Duodenal mucosa (tissue), 2 donors: ENCODE data around the gene OFD1.

Experiments used
- H3K27ac ChIP-seq: one replicate; pipeline ENCODE4 v1.7.0; 2013; ENCODE audit warnings: low read depth, low read length
- H3K27me3 ChIP-seq, 2 donors: one replicate each; pipeline ENCODE4 v1.7.0; 2013; ENCODE audit warnings: low read length in 2 of 2, control low read depth in 1 of 2; ENCODE audit not compliant: insufficient read depth in 2 of 2, control insufficient read depth in 1 of 2
- H3K36me3 ChIP-seq, 2 donors: one replicate each; pipeline ENCODE4 v1.7.0; 2013; ENCODE audit warnings: low read length in 2 of 2, control low read depth in 1 of 2; ENCODE audit not compliant: insufficient read depth in 2 of 2, control insufficient read depth in 1 of 2
- H3K4me1 ChIP-seq, 2 donors: one replicate each; pipeline ENCODE4 v1.7.0; 2013; ENCODE audit warnings: low read length in 2 of 2, control low read depth in 1 of 2; ENCODE audit not compliant: insufficient read depth in 2 of 2, control insufficient read depth in 1 of 2
- H3K4me3 ChIP-seq, 2 donors: one replicate each; pipeline ENCODE4 v1.7.0; 2013; ENCODE audit warnings: low read length in 2 of 2, low read depth in 1 of 2
- H3K9ac ChIP-seq, 2 donors: one replicate each; pipeline ENCODE4 v1.7.0; 2013; ENCODE audit warnings: low read length in 2 of 2, low read depth in 1 of 2
- H3K9me3 ChIP-seq, 2 donors: one replicate each; pipeline ENCODE4 v1.7.0; 2013; ENCODE audit warnings: low read length in 2 of 2, control low read depth in 1 of 2; ENCODE audit not compliant: control insufficient read depth in 1 of 2

The OFD1 gene

GRCh38 chrX:13764765-13765164, 30.2 kb downstream of the OFD1 start:
- H3K36me3 ChIP-seq: peaks cover 8 to 43% of the 10 kb centered on the region in 2 donors

DNA sequence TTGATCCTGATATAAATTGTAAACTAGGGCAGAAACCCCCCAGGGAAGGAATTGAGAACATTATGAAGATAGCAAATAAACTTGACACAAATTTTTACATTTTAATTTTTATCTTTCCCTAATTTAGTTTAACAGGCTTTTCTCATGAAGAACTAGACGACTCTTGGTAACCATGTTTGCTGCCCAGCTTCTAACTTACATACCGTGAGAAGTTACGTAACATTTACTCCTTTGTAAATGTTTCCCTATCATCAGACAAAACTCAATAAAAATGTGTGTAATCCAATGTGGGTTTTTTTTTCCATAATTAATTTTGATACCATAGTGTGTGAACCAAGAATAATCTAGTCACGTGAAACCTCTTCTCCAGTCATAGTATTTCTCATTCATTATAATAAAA, 34.4 kb downstream of the OFD1 start:
- no peak overlapping the region for H3K4me3 ChIP-seq
- H3K4me1 ChIP-seq: no peaks in the 10 kb centered on the region
- H3K27ac ChIP-seq: no peak overlapping the region
- H3K9ac ChIP-seq: no peak overlapping the region
- H3K9me3 ChIP-seq: no peaks in the 10 kb centered on the region
- H3K36me3 ChIP-seq: peaks cover 4 to 35% of the 10 kb centered on the region in 2 donors
- no peaks in the 10 kb centered on the region for H3K27me3 ChIP-seq

More at GRCh38 chrX:13764765-13765164, 30.2 kb downstream of the OFD1 start:
- no peak overlapping the region for H3K9ac ChIP-seq
- no peak overlapping the region for H3K4me3 ChIP-seq
- no peaks in the 10 kb centered on the region for H3K27me3 ChIP-seq
- no peaks in the 10 kb centered on the region for H3K4me1 ChIP-seq
- no peaks in the 10 kb centered on the region for H3K9me3 ChIP-seq
- H3K27ac ChIP-seq: no peak overlapping the region

DNA sequence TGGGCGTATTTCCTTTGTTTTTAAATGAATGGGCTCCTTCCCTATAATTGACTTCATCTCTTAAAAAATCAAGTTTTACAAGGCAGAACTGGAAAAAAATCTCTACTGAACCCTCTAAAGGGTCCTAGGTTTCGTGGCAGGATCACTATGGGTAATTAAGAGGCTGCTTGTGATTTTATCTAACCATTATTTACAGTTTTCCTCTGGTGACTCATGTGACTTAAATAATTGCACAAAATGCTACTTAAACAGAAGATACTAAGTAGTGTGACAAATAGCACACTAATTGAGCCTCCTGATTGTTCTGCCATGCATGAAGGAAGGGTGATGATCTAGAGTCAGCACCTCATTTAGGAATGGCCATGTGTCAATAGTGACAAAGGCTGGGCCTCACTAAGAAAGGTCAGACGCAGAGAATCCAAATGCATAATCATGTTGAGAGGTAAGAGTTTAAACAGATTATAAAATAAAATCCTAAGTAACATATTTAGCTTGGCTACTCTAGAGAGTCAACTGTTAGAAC, 35.5 kb downstream of the OFD1 start:
- no peaks in the 10 kb centered on the region for H3K9me3 ChIP-seq
- H3K36me3 ChIP-seq: peaks cover 4 to 41% of the 10 kb centered on the region in 2 donors
- H3K4me1 ChIP-seq: no peaks in the 10 kb centered on the region
- H3K4me3 ChIP-seq: no peak overlapping the region
- no peak overlapping the region for H3K27ac ChIP-seq
- H3K9ac ChIP-seq: no peak overlapping the region
- H3K27me3 ChIP-seq: no peaks in the 10 kb centered on the region

- Histone ChIP-seq H3K27ac (no peak overlapping the region), H3K9ac (no peak overlapping the region), H3K27me3 (no peaks in the 10 kb centered on the region), H3K36me3 (peaks cover 6 to 33% of the 10 kb centered on the region in 2 donors), H3K9me3 (no peaks in the 10 kb centered on the region), H3K4me3 (no peak overlapping the region), H3K4me1 (no peaks in the 10 kb centered on the region)
Measured at GRCh38 chrX:13774696-13775095, 40.1 kb downstream of the OFD1 start.

- no peaks in the 10 kb centered on the region for H3K4me1 ChIP-seq
- H3K36me3 ChIP-seq: peaks cover 6 to 27% of the 10 kb centered on the region in 2 donors
- H3K4me3 ChIP-seq: no peak overlapping the region
- H3K27ac ChIP-seq: no peak overlapping the region
- no peak overlapping the region for H3K9ac ChIP-seq
- H3K27me3 ChIP-seq: no peaks in the 10 kb centered on the region
- no peaks in the 10 kb centered on the region for H3K9me3 ChIP-seq
Measured at GRCh38 chrX:13775837-13776236, 41.3 kb downstream of the OFD1 start.

DNA sequence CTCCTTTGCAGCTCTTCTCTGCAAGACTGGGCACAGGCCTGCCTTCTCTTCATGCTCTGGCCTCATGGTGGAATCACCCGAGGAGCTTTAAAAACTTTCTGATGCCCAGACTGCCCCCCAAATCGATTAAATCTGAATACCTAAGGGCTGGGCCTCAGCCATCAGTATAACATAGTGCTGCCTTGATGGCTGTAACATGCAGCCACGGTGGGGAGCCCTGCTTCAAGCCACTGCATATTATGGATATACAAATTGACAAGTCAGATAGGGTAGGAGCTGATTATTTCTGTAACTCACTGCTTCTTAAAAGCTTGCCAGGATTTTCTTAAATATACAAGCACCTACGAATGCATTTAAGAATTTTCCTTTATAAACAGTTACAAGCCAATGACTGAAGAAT, 41.8 kb downstream of the OFD1 start:
- no peak overlapping the region for H3K9ac ChIP-seq
- no peak overlapping the region for H3K27ac ChIP-seq
- no peaks in the 10 kb centered on the region for H3K4me1 ChIP-seq
- H3K36me3 ChIP-seq: peaks cover 6 to 27% of the 10 kb centered on the region in 2 donors
- no peaks in the 10 kb centered on the region for H3K27me3 ChIP-seq
- H3K9me3 ChIP-seq: no peaks in the 10 kb centered on the region
- no peak overlapping the region for H3K4me3 ChIP-seq

- Histone ChIP-seq H3K27ac (no peak overlapping the region), H3K9me3 (no peaks in the 10 kb centered on the region), H3K27me3 (no peaks in the 10 kb centered on the region), H3K4me1 (no peaks in the 10 kb centered on the region), H3K4me3 (no peak overlapping the region), H3K9ac (no peak overlapping the region), H3K36me3 (peaks cover 6 to 21% of the 10 kb centered on the region in 2 donors)
Measured at GRCh38 chrX:13778916-13779315, 44.4 kb downstream of the OFD1 start.

- no peaks in the 10 kb centered on the region for H3K9me3 ChIP-seq
- H3K4me3 ChIP-seq: no peak overlapping the region
- H3K9ac ChIP-seq: no peak overlapping the region
- H3K27me3 ChIP-seq: no peaks in the 10 kb centered on the region
- no peak overlapping the region for H3K27ac ChIP-seq
- H3K36me3 ChIP-seq: peaks cover 2 to 6% of the 10 kb centered on the region in 2 donors
- no peaks in the 10 kb centered on the region for H3K4me1 ChIP-seq
Measured at GRCh38 chrX:13780868-13781427, 46.4 kb downstream of the OFD1 start.

DNA sequence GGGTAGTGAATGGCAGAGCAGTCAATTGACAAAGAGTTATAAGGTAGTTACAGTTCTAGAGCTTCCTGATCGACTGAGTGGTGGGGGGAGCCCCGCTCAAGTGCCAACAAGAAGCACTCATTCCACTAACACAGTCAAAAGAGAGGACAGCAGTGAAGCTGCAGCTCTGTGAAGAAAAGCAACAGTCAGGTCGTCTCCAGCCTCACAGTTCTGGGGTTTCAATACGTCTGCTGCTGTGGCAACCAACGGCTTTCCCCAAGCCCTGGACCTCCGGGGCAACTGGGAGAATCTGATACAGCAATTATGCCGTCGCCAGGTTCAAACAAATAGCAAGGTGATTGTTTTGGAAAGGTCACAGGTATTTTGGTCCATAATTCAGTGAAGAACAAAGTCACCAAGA, 51.5 kb downstream of the OFD1 start:
- Histone ChIP-seq H3K27me3 (no peaks in the 10 kb centered on the region), H3K9me3 (no peaks in the 10 kb centered on the region), H3K9ac (no peak overlapping the region), H3K4me3 (no peak overlapping the region), H3K4me1 (no peaks in the 10 kb centered on the region), H3K36me3 (no peaks in the 10 kb centered on the region), H3K27ac (no peak overlapping the region)

- no peak overlapping the region for H3K4me3 ChIP-seq
- H3K9me3 ChIP-seq: no peaks in the 10 kb centered on the region
- H3K9ac ChIP-seq: no peak overlapping the region
- no peaks in the 10 kb centered on the region for H3K4me1 ChIP-seq
- H3K36me3 ChIP-seq: no peaks in the 10 kb centered on the region
- H3K27me3 ChIP-seq: no peaks in the 10 kb centered on the region
- no peak overlapping the region for H3K27ac ChIP-seq
Measured at GRCh38 chrX:13790206-13791131, 55.9 kb downstream of the OFD1 start.
